HL-60/S4 (cell line): ENCODE data around the gene GATC.
"Not testable (repeated sequence)": the region's sequence is repeated elsewhere in the genome, so short reads cannot be mapped to it uniquely, and the experiment has no call there.

Experiments used
- in situ Hi-C: fragments of 300-500 bp; cut with MboI; formaldehyde crosslinking; loops from 2 replicates; pipeline ENCODE4 v1.14.3; 2022; ENCODE audit warnings: low sequenced_read_pairs

Gene GATC

DNA sequence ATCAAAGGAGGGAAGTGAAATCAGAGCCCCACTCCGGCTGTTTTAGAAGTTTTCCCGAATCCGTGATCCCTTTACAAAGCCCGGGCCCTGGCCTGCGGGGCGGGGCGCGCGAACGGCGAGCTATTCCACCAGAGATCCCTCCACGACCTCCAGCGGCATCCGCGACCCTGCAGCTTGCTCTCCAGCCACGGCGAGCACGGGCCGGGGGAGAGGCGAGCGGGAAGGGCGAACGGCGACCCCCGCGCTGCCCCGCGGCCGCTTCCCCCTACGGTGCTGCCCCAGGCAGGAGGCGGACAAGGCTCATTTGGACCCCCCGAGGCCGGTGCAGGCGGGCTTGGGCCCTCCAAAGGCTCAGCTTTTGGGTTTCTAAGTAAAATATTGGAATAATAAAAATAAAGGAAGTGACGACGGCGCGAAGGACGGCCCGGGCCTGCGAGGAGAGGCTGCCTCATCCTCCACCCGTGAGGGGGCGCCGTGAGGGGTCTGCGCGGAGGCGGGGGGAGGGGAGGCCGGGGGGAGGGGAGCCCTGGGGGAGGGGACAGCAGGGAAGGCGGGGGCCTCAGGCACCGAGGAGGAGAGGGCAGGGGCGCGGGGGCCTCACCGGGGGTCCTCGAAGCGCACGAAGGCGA, 22.7 kb downstream of the GATC start:
- in situ Hi-C loops, result no loop called here

DNA sequence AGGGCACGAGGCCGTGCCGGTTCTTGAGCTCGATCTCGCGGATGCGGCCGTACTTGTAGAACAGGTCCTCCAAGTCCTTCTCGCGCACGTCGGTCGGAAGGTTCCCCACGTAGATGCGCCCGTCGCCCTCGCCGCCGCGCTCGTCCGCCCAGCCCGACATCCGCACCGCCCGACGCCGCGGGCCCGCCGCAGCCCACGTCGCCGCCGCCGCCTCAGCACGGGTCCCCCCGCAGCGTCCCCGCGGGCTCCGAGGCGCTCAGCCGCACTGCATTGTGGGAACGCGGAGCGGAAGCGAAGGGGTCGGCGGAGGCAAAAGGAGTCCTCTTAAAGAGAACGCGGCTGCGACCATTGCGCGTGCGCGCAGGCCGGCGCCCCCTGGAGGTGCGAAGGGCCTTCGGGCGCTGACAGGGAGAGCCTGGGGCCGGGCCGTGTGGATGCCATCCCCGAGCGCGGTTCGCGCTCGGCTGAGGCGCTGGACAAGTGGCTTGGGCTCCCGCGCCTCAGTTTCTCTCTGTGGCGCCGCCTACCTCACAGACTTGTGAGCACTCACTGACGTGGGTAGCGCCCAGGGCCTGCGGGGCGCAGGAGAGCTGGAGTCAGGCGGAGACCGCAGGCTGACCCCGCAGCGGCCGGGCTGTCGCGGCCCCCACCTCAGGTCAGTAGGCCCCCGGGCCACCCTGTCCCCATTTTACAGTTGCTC, 23.4 kb downstream of the GATC start, which contains the start of gene SRSF9:
TSS of gene SRSF9 (minus strand) at position 299 of the 700 bp plus-strand sequence. CDS start at position 160, 139 bp downstream.
- in situ Hi-C loops, result no loop called here

DNA sequence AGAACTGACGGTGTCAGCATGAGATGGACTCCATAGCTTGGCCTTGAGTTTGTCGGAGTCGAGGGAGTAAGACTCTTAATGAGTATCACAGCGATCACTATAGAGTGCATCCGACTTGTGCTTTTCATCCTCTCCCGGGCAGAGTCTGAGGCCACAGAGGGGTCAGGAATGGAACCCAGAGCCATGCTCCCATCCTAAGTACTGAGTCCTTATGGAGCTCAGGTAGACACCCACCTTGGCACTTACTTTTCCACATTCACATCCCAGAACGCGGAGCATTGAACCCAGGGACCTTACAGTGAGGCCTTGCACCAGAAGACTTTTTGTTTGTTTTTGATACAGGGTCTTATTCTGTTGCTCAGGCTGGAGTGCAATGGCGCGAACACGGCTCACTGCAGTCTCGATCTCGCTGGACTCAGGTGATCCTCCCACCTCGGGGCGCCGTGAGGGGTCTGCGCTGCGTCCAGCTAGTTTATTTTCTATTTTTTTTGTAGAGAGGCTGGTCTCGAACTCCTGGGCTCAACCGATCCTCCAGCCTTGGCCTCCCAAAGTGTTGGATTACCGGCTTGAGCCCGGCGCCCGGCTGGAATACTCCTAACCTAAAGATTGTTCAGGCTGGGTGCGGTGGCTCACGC, 24.0 kb downstream of the GATC start:
- in situ Hi-C loops, result no loop called here

DNA sequence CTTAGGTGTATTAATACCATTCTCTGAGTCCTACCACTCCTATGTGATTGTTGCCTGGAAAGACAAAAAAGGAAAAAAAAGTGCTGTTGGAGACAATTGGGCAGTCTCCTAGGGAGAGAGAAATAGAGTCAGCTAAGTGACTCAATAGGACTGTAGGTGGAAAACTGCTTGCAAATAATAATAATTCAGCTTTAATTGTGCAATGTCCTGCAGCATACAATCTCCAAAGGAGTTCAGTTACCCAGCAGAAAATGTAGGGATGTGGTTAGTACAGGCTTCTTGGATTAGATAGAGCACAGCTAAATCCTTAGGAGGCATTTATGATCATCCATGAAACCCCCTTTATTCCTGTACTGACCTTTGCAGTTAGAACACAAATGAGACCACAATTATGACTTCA, 26.3 kb downstream of the GATC start:
- in situ Hi-C loops, result no loop called here

DNA sequence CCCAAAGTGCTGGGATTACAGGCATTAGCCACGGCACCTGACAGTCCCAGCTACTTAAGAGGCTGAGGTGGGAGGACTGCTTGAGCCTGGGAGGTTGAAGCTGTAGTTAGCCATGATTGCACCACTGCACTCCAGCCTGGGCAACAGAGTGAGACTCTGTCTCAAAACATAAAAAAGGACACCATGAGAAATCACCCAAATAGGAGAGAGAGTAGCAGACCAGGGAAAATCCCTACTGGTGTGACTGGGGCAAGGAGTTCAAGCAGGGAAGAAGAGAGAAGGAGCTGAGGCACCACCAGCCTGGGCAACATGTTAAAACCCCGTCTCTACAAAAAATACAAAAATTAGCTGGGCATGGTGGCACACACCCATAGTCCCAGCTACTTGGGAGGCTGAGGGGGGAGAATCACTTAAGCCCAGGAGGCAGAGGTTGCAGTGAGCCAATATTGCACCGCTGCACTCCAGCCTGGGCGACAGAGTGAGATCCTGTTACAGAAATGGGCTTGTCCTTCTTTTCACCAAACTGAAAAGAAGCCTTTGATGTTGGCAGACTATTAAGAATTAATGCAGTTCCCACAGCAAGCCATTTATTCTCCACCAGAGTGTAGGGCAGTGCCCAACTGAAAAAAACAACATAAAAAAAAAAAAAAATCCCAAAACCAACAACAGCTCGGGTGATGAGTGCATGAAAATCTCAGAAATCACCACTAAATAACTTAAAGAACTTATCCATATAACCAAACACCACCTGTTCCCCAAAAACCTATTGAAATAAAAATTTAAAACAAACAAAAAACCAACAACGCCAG, 27.8 kb downstream of the GATC start:
- in situ Hi-C loops, result no loop called here

DNA sequence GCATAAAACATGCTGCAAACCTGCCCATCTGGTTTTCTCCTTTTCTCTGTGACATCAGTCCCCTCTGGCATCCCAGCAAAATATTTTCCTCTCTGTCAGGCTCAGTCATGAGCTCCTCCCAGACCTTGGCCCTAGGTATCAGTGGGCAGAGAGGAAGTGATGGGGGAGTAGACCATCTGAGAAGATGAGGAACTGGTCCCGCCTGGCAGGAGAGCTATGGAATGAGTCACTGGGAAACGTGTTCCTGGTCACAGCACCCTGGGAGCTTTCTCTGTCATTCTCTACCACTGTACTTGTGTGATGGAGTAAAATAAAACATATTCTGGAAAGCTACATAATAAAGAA, 28.3 kb downstream of the GATC start:
- in situ Hi-C loops, result no loop called here

DNA sequence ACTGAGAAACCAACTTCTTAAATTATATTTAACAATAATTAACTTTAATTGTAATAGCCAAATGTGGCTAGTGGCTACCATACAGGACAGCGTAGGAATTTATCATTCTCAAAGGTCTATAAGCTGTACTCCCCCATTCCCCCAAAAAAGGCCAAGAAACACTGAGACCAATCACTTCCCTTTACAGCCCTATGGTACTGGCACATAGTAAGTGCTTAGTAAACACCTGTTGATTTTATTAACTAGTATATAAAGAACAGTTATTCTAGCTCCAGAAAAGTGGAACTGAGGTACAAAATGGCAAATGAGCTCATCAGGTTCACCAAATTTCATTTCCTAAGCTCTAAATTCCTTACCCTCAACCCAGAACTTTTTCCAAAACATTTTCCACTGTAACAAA, 29.4 kb downstream of the GATC start:
- in situ Hi-C loops, result no loop called here

DNA sequence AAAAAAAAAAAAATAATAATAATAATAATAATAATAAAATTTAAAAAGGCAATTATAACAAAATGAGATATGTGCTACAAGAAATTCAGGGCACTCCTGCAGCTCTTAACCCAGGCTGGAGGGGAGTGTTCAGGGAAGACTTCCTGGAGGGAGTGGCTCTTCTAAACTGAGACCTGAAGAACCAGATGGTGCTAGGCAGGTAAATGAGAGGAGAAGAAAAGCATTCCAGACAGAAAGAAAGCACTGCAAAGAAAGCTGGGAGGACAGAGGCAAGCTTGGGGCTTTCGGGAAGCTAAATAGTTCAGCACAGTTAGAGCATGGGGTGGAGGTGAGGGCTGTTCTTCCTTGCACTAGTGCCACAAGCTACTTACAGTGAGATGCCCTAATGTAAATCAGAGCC, 33.2 kb downstream of the GATC start:
- in situ Hi-C loops, result no loop called here

DNA sequence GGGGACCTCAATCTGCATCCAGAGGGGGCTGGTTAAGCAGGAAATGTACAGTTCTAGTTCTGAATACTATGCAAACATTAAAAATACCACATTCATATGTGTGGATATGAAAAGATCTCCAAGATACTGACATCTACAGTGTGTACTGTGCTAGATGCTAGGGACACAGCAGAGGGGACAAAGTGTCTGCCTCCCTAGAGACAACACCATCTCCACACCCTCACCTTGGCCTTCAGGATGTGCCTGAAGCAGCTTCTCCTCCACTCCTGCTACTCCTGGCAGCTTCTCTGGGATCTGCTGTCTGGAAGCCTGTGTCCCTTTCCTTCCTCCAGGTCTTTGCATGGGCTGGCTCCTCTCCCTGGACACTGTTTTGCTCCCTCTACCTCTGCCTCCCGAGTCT, 34.0 kb downstream of the GATC start:
- in situ Hi-C loops, result no loop called here

DNA sequence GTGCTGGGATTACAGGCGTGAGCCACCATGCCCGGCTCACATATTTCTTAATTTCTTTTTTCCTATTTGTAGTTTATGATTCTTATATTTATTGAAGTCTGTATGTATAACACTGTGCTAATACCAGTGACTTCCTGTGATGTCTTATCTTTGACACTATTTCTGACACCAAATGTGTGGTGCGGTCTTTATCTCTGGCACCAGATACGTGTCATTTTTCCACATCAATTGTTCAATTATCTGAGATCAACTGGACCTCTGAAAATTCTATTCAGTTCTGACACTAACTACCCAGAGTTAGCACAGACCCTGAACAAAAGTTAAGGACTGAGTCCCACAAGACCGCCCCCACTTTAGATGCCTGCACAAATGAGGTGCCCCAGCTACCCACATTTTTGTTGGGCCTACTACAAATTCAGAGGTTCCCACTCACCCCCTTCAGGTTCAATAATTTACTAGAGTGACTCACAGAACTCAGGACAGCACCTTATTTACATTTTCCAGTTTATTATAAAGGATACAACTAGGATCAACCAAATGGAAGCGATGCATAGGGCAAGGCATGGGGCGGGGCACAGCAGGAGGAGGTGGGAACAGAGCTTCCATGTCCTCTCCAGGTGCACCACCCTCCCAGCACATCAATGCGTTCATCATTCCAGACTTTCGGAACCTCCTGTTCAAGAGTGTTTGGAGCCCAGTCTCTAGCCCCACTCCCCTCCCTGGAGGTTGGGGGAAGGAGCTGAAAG, 35.0 kb downstream of the GATC start:
- in situ Hi-C loops, result no loop called here

DNA sequence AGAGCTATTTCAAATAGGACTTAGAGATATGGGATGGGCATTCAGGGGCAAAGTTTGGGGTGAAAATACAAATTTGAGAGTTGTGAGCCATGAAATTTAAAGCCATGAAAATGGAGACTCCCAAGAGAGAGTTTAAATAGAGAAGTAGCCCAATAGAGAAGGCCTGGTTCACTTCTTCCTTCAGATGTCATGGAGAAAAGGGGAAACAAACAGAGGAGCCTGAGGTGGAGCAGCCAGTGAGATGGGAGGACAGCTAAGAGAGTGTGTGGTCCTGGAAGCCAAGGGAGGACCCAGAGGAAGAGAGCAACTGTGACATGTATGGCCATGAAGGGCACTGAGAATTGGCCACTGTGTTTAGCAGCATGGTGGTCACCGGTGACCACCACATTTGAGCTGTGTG, 37.4 kb downstream of the GATC start:
- in situ Hi-C loops, result no loop called here

DNA sequence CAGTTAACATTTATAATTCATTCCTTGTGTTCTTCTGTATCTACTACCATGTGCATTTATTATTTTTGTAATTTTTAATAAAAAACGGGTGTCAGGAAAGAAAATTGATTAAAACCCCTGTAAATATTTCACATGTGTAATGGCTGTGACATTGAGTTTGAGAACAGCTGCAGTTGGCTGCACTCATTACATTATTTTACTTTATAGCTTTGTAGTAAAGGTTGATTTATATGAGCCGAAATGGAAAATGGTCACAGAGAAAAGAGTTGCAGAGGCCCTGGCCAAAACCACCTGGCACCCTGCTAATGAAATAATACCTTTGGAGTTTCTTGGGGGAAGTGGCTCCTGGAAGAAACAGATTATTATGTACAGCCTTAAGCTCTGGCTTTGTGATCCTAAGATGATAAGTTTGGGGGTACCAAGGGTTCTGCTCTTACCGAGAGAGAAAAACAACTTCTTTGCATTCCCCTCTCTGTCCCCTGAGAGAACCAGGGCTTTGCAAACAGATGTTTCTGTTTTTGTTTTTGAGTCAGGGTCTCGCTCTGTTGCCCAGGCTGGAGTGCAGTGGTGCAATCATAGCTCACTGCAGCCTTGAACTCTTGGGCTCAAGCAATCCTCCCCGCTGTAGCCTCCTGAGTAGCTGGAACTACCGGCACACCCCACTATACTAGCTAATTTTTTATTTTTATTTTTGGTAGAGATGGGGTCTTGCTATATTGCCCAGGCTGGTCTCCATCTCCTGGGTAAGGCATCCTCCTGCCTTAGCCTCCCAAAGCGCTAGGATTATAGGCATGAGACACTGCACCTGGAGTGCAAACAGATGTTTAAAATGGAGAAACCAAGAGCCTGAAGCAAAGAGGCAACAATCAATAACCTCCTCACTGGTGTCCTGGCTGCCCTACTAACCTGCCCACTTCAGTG, 40.0 kb downstream of the GATC start:
- in situ Hi-C loops, result no loop called here

DNA sequence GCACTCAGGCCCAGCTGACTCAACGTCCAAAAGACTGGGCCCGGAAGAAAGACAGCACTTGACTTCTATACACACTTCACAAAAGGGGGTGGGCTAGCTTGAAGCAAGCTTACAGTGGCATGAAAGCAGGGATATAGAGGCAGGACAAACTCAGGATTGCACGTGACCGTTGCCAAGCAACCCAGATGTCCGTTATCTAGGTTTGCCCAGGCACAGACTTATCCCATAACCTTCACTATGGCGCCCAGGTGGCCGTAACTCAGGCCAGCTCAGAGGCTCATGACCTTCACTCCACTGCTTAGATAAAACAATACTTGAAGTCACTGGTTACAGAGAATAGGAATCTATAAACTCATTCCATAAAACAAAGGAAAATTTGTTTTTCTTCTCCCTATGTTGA, 41.3 kb downstream of the GATC start:
- in situ Hi-C loops, result not testable (repeated sequence)

DNA sequence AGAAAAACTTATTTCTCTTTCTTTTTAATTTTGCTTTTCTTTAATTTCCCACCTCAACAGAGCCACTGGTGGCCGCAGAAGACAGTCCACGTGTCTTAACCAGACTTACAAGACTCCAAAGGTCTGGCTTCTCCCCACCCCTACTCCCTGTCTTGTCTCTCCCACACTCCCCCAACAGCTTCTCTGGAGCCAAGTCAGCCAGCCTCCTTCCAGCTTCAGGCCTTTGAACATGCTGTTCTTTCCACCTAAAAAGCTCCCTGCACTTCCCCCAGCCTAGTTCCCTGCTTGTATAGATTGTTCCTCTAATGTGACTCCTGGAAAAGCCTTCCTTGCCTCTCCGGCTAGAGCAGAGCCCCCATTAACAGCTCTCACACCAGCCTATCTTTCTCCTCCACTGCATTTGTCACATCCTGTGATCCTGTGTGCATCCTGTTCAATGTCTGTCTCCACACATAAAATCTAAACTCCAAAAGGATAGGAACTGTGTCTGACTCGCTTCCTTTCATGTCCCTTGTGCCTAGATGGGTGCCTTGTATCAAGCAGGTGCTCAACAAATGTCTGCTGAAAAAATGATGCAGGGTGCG, 41.9 kb downstream of the GATC start:
- in situ Hi-C loops, result no loop called here

DNA sequence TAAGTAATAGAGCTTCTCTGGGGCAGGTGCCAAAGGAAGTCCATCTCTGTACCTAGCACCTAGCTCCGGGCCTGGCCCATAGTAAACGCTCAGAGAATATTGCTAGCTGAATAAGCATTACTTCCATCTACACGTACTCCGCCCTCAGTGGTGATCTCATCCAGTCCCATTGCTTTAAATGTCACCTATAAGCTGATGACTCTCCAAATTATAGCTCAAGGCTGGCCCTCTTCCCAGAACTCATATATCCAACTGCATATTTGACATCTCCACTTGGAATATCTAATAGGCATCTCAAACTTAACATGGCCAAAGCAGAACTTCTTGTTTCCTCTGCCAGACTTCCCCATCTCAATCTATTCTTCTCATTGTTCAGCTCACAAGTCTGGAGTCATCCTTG, 42.8 kb downstream of the GATC start:
- in situ Hi-C loops, result no loop called here

DNA sequence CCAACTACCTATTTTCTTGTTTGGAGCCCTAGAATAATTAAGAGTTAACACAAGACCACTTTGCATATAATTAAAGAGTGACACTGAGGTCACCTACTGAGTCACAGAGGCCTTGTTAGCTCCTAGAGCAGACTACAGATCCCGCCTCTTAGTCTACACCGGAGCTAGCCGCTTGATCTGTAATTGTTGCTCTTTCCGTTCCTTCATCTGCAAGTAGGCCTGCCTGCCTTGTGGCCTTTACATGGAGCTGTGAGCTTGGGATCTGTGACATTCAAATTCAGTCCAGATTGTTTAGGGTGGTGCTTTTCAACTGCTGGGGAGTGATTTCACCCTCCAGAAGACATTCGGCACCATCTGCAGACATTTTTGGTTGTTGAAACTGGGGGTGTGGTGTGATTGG, 44.1 kb downstream of the GATC start:
- in situ Hi-C loops, result no loop called here

DNA sequence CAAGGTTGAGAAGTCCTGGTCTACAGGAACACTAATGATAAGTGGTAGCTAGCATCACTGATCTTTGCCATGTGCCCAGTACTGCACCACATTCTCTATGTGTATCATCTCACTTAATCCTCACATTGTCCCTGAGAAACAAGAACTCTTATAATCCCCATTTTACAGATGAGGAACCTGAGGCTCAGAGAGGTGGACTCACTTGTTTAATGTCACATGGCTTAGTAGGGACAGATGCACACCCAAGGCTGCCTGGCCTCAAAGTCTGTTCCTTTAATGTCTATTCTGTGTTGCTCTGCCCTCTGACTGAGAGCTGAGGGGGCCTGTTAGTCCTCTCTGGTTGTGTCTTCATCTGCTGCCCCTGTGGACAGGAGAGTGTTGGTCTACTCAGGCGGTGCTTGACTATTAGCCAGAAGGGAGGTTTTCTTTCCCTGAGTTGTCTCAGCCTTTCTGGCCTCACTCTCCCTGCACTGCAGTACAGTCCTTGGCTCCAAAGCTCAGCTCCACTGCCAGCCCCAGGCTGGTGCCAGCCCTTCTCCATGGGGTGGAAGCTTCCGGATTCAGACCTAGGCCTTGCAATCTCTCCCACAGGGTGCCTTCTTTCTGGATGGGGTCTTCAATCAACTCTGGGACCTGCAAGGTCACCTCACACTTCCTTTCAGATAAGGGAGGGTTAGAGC, 44.7 kb downstream of the GATC start:
- in situ Hi-C loops, result no loop called here

DNA sequence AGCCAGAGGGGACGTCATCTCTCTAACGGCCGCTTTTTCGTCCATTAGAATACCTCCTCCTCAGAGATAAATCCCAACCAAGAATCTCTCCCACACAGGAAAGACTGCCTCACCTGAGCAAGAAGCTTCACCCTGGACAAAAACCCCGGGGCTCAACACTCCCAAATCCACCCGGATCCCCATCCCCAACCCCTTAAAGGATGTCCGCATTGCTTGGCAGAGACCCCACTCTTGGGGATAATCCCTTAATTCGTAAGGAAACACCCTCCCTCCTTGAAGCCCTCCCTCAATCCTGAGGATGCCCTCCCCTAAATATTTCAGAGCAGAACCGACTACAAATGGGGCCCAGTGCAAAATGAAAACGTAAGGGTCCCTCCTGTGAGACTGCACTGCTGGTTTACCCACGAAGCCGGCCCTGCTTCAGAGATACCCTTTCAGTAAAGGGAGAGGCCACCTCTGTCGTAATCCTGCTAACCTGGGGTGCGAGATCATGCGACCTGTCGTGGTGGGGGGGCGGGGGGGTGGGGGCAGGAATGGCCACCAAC, 49.0 kb downstream of the GATC start:
- in situ Hi-C loops, result no loop called here
